ENCODE data around the gene ANKRD63. TPM values are rescaled to one million over a fixed set of nuclear protein-coding genes. Genes with fewer than 3 reads are reported as not detected.

ANKRD63 gene
- total and polyA plus RNA-seq, 2 of the 13 experiments (the other 11 are each of a cell fraction or from before 2014, with no cell fraction given): not detected

DNA sequence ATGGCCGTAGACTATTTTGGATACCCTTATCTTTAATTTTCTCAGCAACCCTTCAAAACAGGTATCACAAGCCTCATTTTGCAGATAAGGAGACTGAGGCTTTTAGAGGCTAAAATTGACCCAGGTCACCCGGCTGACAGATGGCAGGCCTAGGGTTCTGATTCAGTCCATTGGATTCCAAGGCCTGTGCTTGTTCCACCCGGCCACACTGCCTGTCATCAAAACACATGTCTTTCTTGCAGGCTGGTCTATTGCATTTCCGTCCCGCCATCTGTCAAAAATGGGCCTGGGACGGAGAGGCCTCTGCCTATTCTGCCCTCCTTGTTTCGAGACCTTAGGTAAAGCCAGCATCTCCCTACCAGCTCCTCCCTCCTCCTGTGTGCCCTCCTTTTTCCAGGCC is 48.8 kb upstream of the ANKRD63 start (continued):
- TF ChIP-seq, protein P1, sequence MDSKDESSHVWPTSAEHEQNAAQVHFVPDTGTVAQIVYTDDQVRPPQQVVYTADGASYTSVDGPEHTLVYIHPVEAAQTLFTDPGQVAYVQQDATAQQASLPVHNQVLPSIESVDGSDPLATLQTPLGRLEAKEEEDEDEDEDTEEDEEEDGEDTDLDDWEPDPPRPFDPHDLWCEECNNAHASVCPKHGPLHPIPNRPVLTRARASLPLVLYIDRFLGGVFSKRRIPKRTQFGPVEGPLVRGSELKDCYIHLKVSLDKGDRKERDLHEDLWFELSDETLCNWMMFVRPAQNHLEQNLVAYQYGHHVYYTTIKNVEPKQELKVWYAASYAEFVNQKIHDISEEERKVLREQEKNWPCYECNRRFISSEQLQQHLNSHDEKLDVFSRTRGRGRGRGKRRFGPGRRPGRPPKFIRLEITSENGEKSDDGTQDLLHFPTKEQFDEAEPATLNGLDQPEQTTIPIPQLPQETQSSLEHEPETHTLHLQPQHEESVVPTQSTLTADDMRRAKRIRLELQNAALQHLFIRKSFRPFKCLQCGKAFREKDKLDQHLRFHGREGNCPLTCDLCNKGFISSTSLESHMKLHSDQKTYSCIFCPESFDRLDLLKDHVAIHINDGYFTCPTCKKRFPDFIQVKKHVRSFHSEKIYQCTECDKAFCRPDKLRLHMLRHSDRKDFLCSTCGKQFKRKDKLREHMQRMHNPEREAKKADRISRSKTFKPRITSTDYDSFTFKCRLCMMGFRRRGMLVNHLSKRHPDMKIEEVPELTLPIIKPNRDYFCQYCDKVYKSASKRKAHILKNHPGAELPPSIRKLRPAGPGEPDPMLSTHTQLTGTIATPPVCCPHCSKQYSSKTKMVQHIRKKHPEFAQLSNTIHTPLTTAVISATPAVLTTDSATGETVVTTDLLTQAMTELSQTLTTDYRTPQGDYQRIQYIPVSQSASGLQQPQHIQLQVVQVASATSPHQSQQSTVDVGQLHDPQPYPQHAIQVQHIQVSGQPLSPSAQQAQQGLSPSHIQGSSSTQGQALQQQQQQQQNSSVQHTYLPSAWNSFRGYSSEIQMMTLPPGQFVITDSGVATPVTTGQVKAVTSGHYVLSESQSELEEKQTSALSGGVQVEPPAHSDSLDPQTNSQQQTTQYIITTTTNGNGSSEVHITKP (CRISPR knock-in tag; IDR thresholded peaks at IDR 0.05; ENCODE audit: low read depth): no peak
- TF ChIP-seq, protein P2, sequence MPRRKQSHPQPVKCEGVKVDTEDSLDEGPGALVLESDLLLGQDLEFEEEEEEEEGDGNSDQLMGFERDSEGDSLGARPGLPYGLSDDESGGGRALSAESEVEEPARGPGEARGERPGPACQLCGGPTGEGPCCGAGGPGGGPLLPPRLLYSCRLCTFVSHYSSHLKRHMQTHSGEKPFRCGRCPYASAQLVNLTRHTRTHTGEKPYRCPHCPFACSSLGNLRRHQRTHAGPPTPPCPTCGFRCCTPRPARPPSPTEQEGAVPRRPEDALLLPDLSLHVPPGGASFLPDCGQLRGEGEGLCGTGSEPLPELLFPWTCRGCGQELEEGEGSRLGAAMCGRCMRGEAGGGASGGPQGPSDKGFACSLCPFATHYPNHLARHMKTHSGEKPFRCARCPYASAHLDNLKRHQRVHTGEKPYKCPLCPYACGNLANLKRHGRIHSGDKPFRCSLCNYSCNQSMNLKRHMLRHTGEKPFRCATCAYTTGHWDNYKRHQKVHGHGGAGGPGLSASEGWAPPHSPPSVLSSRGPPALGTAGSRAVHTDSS (CRISPR knock-in tag; conservative IDR thresholded peaks at IDR 0.05): no peak

DNA sequence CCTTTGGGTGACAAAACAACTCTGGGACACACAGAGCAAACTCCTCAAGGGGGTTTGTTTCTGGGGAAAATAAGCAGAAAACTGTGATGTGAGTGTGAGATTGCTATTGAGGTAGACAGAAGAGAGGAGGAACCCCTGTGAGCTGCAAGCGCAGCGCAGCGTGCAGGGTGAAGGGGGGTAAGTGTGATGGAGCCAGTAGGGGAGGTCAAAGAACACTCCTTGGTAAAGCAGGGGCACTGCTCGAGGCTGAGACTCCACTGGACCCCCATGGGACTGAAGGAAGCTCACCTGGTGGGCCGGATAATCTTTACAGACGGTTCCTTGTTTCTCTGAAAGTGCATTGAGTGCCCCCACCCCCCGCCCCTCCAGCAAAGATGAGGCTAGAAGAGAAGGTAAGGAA is 48.2 kb upstream of the ANKRD63 start:
- ChIA-PET POLR2A (interaction anchor here (1.4 to 1.8 kb wide), 2 partner anchors 8 to 9 kb away, joined by 3 to 5 read pairs; partner anchors contain the start of genes CCDC9B and INAFM2), CTCF (ENCODE audit: low intra/inter-chr PET ratio, low total read pairs) (no interaction called here)
- in situ Hi-C loops (cut with HindIII; ENCODE audit: extremely low pct_ligation_motif_present, low pct_unique_long_range_greater_than_20kb) (no loop called here), intact Hi-C loops (cut with micrococcal nuclease; ENCODE audit: unreplicated experiment) (no loop called here)
- Histone ChIP-seq H3K27me3 (ENCODE audit: control insufficient read depth in 1 of 2, insufficient read depth in 2 of 2, low read length in 2 of 2) (no peaks in the 10 kb centered on the region), H3K4me3 (replicated peaks in 1 of 3; ENCODE audit: insufficient read depth in 1 of 3, low read depth in 2 of 3, low read length in 3 of 3) (no peak overlapping the region), H3K9ac (ENCODE audit: insufficient read depth, low read depth, low read length) (no peak overlapping the region), H3K36me3 (replicated peaks in 1 of 2; ENCODE audit: control insufficient read depth in 1 of 2, insufficient read depth in 2 of 2, low read length in 2 of 2) (no peaks in the 10 kb centered on the region), H3K4me1 (ENCODE audit: insufficient read depth, low read length) (peaks cover 19% of the 10 kb centered on the region), H3K79me2 (ENCODE audit: insufficient read depth, low read length) (no peaks in the 10 kb centered on the region), H2AFZ (ENCODE audit: low read length) (no peak overlapping the region), H4K20me1 (ENCODE audit: insufficient read depth, low read length) (no peaks in the 10 kb centered on the region), H3K4me2 (ENCODE audit: low read depth, low read length) (no peak overlapping the region), H3K9me3 (ENCODE audit: low read length) (no peaks in the 10 kb centered on the region), H3K27ac (ENCODE audit: extremely low read length, insufficient read depth, low read length) (no peak overlapping the region)
- WGBS (ENCODE audit: low lambda C conversion rate): 83% methylated on average over 7 of the region's 7 CpGs
- BruUV-seq (replicated peaks): no TSS peak
- ATAC-seq: no peak
- DNase-seq (ENCODE audit: low spot score): no peak
- no peak for FAIRE-seq
- TF ChIP-seq, protein P3, sequence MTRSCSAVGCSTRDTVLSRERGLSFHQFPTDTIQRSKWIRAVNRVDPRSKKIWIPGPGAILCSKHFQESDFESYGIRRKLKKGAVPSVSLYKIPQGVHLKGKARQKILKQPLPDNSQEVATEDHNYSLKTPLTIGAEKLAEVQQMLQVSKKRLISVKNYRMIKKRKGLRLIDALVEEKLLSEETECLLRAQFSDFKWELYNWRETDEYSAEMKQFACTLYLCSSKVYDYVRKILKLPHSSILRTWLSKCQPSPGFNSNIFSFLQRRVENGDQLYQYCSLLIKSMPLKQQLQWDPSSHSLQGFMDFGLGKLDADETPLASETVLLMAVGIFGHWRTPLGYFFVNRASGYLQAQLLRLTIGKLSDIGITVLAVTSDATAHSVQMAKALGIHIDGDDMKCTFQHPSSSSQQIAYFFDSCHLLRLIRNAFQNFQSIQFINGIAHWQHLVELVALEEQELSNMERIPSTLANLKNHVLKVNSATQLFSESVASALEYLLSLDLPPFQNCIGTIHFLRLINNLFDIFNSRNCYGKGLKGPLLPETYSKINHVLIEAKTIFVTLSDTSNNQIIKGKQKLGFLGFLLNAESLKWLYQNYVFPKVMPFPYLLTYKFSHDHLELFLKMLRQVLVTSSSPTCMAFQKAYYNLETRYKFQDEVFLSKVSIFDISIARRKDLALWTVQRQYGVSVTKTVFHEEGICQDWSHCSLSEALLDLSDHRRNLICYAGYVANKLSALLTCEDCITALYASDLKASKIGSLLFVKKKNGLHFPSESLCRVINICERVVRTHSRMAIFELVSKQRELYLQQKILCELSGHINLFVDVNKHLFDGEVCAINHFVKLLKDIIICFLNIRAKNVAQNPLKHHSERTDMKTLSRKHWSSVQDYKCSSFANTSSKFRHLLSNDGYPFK (CRISPR knock-in tag; IDR thresholded peaks at IDR 0.05; ENCODE audit: borderline replicate concordance): no peak
- TF ChIP-seq ZFP36 (IDR thresholded peaks at IDR 0.05; ENCODE audit: borderline replicate concordance, low read depth, low read length, partially characterized antibody): no peak
- TF ChIP-seq MAFK (conservative IDR thresholded peaks at IDR 0.05 in 1 of 2, IDR thresholded peaks at IDR 0.05 in 1 of 2; ENCODE audit: low read length in 2 of 2): no peak
- TF ChIP-seq, protein P4, sequence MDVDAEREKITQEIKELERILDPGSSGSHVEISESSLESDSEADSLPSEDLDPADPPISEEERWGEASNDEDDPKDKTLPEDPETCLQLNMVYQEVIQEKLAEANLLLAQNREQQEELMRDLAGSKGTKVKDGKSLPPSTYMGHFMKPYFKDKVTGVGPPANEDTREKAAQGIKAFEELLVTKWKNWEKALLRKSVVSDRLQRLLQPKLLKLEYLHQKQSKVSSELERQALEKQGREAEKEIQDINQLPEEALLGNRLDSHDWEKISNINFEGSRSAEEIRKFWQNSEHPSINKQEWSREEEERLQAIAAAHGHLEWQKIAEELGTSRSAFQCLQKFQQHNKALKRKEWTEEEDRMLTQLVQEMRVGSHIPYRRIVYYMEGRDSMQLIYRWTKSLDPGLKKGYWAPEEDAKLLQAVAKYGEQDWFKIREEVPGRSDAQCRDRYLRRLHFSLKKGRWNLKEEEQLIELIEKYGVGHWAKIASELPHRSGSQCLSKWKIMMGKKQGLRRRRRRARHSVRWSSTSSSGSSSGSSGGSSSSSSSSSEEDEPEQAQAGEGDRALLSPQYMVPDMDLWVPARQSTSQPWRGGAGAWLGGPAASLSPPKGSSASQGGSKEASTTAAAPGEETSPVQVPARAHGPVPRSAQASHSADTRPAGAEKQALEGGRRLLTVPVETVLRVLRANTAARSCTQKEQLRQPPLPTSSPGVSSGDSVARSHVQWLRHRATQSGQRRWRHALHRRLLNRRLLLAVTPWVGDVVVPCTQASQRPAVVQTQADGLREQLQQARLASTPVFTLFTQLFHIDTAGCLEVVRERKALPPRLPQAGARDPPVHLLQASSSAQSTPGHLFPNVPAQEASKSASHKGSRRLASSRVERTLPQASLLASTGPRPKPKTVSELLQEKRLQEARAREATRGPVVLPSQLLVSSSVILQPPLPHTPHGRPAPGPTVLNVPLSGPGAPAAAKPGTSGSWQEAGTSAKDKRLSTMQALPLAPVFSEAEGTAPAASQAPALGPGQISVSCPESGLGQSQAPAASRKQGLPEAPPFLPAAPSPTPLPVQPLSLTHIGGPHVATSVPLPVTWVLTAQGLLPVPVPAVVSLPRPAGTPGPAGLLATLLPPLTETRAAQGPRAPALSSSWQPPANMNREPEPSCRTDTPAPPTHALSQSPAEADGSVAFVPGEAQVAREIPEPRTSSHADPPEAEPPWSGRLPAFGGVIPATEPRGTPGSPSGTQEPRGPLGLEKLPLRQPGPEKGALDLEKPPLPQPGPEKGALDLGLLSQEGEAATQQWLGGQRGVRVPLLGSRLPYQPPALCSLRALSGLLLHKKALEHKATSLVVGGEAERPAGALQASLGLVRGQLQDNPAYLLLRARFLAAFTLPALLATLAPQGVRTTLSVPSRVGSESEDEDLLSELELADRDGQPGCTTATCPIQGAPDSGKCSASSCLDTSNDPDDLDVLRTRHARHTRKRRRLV (CRISPR knock-in tag; IDR thresholded peaks at IDR 0.05): no peak
- TF ChIP-seq ONECUT2 (CRISPR knock-in tag; IDR thresholded peaks at IDR 0.05): no peak
- TF ChIP-seq SRSF9 (IDR thresholded peaks at IDR 0.05; ENCODE audit: borderline replicate concordance, insufficient read depth, low read depth, low read length, poor library complexity, severe bottlenecking): no peak
